Esophagus squamous epithelium (tissue), 4 donors: ENCODE results near the gene TUBA8.

ENCODE experiments used
- CTCF ChIP-seq, 6 experiments: fragments of 450-650 bp in 4 of 6; fragments of 200-600 bp in 2 of 6; sonication (generic) in 2 of 6; IDR thresholded peaks; one replicate each; pipeline ENCODE4 v1.5.1; 2016 to 2019; ENCODE audit warnings: antibody characterized with exemption in 6 of 6, mild to moderate bottlenecking in 4 of 6, moderate library complexity in 4 of 6
- POLR2A ChIP-seq, 4 donors: fragments of 450-650 bp; IDR thresholded peaks; one replicate each; pipeline ENCODE4 v1.6.1; 2017; ENCODE audit warnings: antibody characterized with exemption in 4 of 4, mild to moderate bottlenecking in 4 of 4, moderate library complexity in 3 of 4

GRCh38 chr22:18154821-18155390, 44.3 kb downstream of the TUBA8 start:
- TF ChIP-seq CTCF (IDR thresholded peaks at IDR 0.05) (no peak), POLR2A (IDR thresholded peaks at IDR 0.05) (no peak)
